D341Med (cell line): ENCODE results near the gene SF3A2.

Source experiments
- DNase-seq: peaks from one replicate; pipeline ENCODE4 v3.0.0; 2012; ENCODE audit warnings: low spot score

SF3A2 gene

DNA sequence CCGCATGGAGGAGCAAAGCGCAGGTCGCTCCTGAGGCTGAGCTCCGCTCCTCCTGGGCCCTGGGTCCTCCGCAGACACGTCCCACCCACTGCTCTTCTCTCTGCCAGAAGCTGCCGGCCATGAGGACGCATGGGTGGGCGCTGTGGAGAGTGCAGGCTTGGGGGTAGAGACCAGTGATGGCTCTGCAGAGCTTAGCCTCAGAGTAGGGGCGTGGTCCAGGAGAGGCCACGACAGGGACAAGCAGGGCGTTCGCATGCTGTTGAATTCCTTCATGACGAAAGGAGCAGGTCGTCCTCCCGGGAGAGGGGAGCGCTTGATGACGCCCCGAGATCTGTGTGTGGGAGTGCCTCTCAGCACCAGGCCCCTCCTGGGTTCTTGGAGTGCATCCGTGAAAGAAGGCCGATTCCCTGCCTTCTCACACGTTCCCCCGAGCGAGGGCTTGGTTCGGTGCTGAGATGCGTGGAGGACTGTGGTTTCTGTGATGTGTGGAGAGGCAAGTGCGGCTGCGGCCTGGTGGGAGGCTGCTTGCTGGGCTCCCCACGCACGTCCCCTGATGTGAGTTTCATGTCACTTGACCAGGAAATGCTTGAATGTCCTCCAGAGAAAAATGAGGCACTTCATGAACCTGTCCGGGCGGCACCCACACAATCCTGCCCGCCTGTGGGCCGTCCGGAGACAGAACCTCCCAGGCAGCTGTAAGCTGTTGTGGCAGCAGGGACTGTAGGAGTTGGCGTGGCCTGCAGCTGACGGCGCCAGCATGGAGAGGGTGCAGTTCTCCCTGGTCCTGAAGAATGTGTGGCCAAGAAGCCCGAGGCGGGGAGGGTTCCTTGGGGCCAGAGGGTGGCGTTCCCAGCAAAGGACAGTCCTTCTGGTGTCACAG is 4.5 kb downstream of the SF3A2 start:
- DNase-seq: no peak

DNA sequence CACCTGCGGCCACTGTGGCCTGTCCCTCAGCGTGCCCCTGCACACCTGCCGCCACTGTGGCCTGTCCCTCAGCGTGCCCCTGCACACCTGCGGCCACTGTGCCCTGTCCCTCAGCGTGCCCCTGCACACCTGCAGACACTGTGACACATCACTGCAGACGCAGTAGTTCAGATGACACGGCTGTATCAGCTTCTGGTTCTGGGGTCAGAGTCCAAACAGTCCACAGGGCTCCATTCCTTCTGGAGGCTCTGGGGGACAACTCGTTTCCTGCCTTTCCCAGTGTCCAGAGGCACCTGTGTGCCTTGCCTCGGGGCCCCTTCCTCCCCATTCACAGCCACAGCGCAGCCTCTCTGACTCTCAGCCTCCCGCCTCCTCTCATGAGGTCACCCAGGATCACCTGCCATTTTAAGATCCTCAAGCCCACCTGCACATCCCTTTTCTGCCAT is 5.5 kb downstream of the SF3A2 start:
- no peak for DNase-seq

DNA sequence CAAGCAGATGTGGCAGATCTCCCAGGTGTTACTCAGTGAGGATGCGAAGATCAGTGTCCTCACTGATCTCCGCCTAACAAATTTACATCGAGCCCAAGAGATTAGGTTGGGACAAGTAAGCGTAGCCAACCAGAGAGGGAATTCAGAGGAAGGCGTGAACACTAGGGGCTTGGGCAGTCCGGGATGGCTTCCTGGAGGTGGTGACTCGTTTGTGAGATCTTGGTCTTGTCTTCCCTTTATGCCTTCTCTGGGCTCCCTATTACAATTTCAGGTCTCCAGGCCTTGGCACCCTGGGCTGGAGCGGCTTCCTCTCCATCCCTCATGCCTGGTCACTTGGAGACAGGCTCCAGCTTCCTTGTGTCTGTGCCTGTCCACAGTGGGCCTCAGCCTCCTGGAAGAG is 6.2 kb downstream of the SF3A2 start:
- DNase-seq: no peak

DNA sequence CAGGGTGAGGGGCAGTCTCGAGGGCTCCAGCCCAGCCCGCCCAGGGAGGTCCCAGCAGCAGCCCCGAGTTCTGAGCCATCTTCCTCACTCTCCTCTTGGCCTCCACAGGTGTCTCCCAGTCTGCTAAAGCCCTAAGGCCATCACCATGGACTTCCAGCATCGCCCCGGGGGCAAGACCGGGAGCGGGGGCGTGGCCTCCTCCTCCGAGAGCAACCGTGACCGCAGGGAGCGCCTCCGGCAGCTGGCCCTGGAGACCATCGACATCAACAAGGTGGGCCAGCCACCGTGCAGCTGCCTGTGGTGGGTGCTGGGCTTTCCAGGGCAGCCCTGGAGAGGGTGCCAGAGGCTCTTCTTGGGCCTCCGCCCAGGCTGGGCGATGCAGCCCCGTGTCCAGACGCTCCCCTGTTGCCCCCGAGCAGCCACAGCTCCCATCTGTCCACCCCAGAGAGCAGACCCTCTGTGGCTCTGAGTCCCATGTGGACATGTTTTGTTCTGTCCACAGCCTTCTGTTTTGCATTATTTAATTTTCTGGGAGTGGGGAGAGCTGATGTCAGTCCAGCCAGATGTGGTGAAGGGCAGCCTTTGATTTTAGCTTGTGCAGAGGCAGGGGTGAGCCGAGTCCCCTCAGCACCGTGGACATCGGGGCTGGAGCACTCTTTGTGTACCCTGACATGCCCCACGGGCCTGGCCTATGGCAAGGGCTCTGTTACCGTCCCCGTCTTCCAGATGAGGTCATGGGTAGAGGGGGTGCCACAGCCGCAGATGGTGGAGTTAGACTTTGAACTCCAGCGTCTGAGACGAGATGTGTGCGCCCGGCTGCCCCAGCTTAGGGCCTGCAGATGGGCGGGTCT is 6.9 kb downstream of the SF3A2 start:
- DNase-seq: no peak

DNA sequence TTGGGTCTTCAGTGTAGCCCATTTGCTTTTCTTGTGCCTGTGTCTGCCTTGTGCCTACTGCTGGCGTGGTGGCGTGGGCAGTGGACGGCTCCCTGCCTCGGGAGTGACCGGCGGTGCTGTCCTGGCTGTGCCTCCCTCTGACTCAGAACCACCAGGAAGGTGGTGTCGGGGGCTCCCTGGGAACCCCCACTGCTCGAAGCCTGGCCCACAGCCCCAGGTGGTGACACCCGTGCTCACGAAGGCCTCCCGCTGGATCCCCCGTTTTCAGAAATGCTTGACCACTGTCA is 7.4 kb downstream of the SF3A2 start:
- no peak for DNase-seq

DNA sequence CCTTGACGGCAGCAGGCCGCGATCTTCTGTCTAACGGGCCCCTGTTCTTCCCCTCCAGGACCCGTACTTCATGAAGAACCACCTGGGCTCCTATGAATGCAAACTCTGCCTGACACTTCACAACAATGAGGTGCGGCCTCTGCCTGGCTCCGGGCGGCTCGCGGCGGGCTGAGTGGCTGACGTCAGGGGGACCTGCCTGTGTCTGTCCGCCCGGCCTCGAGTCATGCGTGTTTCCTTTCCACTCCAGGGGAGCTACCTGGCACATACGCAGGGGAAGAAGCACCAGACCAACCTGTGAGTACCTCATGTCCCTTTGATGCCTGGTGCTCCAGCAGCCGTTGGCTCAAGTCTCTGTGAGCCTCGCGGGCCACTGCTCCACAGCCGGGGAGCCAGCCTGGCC is 7.9 kb downstream of the SF3A2 start:
- no peak for DNase-seq

DNA sequence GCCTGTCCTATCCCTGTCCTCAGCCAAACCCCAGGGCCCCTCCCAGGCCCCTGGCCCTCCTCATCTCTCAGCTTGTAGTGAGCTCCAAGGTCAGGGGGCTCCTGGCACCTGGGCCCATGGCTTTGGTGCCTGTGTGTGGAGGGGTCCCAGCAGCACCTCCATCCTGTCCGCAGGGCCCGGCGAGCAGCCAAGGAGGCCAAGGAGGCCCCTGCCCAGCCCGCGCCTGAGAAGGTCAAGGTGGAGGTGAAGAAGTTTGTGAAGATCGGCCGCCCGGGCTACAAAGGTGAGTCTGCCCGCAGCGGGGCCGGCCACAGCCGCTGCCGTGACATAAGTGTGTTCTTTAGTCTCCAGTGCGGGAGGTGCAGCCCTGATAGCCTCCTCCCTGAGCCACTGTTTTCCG is 8.6 kb downstream of the SF3A2 start:
- DNase-seq: no peak

DNA sequence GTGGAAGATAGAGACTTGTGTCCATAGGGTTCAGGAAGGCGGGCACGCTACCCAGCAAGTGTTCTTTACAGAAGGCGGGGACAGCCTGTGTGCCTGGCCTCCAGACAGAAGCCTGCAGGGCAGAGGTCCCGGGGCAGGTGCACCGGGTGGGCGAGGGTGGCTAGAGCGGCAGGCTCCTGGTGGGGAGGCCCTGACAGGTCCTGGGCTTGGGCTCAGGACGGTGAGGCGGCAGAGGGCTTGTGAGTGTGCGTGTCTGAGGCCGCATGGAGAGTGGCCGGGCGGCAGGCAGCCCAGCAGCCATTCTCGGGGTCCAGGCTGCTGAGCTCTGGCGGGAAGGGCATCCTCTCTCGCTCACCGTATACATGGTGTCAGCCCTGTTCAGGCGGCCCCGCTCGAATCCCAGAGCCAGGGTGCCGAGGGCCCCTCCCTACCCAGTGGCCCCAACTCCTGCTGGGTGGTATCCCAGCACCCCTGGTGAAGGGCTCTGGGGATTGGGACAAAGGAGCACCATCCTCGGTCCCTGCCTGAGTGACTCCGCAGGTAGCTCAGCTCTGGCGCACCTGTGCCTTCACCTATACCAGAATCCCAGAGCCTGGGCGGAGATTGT is 9.5 kb downstream of the SF3A2 start:
- no peak for DNase-seq

DNA sequence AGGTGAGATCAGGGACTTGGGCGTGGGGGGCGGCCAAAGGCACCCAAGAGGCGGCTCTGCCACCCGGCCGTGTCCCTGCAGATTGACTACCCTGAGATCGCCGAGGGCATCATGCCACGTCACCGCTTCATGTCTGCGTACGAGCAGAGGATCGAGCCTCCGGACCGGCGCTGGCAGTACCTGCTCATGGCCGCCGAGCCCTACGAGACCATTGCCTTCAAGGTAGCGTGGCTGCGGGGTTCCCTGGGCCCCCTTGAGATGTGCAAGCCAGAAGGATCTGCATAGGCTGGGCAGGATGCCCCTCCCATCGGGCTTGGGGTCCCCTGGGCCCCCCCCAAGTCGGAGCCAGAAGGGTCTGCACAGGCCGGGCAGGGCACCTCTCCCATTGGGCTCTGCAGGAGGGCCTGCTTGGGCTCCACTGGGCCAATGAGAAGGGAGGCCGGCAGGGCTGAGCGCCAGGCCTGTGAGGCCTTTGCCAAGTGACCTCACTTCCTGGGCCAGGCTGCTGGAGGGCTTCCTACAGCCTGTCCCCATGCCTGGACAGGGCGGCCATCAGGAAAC is 10.3 kb downstream of the SF3A2 start:
- DNase-seq: no peak

DNA sequence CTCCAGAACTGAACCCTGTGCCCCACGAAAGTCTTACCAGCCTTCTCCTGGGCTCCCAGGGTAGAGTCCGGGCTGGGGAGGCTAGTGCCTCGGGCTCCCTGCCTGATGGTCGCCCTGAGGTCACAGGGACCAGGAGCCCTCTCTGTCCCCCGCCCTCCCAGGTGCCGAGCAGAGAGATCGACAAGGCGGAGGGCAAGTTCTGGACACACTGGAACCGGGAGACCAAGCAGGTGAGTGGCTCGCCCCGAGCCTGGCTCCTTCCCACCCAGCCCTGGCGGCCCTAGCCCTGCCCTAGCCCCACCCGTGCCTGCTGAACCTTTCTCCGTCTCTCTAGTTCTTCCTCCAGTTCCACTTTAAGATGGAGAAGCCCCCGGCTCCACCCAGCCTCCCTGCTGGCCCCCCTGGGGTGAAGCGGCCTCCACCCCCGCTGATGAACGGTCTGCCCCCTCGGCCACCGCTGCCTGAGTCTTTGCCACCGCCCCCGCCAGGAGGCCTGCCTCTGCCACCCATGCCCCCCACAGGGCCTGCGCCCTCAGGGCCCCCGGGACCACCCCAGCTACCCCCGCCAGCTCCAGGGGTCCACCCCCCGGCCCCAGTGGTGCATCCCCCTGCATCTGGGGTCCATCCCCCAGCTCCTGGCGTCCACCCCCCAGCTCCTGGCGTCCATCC is 10.9 kb downstream of the SF3A2 start:
- no peak for DNase-seq

DNA sequence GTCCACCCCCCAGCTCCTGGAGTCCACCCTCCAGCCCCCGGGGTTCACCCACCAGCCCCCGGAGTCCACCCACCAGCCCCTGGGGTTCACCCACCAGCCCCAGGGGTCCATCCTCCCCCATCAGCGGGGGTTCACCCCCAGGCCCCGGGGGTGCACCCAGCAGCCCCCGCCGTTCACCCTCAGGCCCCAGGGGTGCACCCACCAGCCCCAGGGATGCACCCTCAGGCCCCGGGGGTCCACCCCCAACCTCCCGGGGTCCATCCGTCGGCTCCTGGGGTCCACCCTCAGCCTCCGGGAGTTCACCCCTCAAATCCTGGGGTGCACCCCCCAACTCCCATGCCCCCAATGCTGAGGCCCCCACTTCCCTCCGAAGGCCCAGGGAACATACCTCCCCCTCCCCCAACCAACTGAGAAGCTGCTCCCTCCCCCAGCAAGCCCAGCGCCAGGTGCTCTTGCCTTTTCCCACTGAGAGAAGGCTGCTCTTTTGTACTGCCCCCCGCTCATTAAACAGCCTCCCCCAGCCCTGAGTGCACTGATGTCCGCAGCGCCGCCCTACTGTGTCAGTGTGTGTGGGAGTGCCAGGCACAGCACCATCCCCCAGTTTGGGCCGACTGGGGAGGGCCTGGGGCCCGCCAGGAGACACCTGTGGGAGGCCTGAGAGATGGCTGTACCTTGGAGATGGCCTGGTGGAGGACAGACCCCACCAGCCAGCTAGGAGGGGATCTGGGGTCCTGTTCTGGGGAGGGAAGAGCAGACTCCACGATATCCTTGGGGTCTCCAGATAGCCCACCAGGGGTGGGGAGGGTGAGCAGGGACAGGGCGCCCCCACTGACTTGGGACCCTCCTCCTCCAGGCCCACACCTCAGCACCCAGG is 11.7 kb downstream of the SF3A2 start:
- no peak for DNase-seq

DNA sequence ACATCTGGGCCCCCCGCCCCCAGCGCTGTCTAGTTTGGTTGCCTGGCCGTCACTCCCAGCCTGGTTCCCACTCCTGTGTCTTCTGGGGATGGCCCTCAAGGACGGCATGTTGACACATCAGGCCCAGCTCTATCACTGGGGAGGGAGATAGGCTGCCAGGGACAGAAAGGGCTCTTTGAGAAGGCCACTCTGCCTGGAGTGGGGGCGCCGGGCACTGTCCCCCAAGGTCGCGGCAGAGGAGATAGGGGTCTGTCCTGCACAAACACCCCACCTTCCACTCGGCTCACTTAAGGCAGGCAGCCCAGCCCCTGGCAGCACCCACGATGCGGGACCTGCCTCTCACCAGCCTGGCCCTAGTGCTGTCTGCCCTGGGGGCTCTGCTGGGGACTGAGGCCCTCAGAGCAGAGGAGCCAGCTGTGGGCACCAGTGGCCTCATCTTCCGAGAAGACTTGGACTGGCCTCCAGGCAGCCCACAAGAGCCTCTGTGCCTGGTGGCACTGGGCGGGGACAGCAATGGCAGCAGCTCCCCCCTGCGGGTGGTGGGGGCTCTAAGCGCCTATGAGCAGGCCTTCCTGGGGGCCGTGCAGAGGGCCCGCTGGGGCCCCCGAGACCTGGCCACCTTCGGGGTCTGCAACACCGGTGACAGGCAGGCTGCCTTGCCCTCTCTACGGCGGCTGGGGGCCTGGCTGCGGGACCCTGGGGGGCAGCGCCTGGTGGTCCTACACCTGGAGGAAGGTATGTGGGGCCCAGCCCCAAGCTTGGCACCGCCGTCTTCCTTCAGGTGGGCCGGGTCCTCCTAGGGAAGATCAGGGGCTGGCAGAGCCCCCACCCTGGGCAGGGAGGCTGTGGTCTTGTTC is 12.6 kb downstream of the SF3A2 start, which contains the start of gene AMH:
Gene AMH, plus strand, starts transcription at position 314 of the 857 bp plus-strand sequence. Its CDS starts 10 bp downstream, at position 324.
- DNase-seq: no peak

DNA sequence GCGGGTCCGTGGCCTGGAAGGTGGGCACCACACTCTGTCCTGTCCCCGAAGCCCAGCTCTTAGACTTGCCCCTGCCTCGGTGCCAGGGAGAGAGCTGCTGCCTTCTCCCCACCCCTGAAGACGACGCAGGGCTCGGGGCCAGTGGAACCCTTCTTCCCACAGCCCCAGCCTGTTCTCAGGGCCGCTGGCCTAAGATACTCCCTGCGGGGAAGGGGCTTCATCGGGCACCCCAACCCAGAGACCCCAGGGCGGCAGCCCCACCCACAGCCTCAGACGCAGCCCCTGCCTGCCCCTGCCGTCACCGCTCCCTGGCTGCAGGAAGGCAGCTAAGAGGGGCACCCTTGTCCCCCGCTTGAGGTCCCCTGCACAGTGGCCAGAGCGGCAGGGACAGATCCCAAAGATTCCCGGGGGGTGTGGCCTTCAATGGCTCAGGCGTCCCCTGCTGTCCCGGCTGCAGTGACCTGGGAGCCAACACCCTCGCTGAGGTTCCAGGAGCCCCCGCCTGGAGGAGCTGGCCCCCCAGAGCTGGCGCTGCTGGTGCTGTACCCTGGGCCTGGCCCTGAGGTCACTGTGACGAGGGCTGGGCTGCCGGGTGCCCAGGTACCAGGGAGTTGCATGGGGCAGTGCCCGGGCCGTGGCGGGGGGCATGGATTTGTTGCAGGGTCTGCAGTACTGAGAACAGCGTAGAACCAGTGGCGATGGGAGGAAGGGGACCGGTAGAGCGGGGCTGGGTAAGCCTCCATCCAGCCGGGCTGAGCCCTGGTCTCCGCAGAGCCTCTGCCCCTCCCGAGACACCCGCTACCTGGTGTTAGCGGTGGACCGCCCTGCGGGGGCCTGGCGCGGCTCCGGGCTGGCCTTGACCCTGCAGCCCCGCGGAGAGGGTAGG is 13.5 kb downstream of the SF3A2 start:
- DNase-seq: peak; percentile 36

DNA sequence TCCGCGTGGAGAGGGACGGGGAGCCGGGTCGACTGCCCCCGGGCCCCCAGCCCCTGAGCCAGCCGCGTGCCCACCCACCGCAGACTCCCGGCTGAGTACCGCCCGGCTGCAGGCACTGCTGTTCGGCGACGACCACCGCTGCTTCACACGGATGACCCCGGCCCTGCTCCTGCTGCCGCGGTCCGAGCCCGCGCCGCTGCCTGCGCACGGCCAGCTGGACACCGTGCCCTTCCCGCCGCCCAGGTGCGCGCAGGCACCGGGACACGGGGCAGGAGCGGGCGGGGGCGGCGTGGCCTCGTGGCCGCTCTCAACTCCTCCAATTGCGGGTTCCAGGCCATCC is 14.1 kb downstream of the SF3A2 start:
- DNase-seq: peak; percentile 50

DNA sequence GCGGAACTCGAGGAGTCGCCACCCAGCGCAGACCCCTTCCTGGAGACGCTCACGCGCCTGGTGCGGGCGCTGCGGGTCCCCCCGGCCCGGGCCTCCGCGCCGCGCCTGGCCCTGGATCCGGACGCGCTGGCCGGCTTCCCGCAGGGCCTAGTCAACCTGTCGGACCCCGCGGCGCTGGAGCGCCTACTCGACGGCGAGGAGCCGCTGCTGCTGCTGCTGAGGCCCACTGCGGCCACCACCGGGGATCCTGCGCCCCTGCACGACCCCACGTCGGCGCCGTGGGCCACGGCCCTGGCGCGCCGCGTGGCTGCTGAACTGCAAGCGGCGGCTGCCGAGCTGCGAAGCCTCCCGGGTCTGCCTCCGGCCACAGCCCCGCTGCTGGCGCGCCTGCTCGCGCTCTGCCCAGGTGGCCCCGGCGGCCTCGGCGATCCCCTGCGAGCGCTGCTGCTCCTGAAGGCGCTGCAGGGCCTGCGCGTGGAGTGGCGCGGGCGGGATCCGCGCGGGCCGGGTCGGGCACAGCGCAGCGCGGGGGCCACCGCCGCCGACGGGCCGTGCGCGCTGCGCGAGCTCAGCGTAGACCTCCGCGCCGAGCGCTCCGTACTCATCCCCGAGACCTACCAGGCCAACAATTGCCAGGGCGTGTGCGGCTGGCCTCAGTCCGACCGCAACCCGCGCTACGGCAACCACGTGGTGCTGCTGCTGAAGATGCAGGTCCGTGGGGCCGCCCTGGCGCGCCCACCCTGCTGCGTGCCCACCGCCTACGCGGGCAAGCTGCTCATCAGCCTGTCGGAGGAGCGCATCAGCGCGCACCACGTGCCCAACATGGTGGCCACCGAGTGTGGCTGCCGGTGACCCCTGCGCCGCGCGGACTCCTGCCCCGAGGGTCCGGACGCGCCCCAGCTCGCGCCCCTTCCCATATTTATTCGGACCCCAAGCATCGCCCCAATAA is 14.8 kb downstream of the SF3A2 start:
- peak; percentile 50 for DNase-seq

DNA sequence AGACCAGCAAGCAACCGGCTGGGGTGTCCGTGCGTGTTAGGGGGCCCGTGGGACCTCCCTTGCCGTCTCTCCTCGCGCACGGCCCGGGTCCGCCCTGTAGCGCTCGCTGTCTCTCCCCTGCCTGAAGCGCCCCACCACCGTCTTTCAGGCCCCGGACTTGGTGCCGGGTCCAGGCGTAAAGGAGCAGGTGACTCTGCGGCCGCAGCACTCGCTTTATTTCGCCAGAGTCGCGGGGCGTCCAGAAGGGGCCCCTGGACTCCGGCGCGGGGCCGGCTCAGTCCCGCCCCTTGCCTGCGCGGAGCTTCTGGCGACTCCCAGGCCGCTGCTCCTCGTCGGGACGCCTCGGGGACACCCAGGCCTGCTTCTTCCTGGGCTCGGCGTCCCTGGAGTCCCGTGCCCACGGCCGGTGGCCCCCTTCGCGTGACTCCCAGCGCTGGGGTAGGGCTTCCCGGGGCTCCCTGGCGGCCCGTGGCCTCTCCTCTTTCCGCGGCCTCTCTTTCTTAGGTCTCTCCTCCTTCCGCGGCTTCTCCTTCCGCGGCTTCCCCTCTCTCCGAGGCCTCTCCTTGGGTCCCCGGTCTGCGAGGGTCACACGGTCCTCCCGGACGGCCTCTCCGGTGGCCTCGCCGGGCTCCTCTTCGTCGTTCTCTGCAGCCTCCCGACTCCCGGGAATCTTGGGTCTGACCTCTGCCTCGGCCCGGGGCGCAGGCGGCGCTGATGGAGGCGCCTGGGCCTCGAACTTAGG is 15.6 kb downstream of the SF3A2 start:
- peak; percentile 48 for DNase-seq

DNA sequence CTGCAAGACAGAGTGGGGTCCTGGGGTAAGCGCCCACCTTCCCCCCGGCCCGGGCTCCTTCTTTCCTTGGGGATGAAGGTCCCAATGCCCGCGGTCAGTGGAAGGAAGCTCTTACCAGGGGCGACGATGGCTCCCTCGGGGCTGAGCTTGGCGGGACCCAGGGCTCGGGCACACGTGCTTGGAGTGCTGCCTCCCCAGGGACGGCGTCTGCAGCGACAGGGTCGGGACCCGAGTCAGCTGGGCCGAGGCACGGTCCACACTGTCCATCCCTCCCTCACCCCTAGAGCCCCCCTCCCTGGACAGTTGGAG is 16.1 kb downstream of the SF3A2 start:
- no peak for DNase-seq
